Measurements from ENCODE around the gene C4orf50.

Gene C4orf50

DNA sequence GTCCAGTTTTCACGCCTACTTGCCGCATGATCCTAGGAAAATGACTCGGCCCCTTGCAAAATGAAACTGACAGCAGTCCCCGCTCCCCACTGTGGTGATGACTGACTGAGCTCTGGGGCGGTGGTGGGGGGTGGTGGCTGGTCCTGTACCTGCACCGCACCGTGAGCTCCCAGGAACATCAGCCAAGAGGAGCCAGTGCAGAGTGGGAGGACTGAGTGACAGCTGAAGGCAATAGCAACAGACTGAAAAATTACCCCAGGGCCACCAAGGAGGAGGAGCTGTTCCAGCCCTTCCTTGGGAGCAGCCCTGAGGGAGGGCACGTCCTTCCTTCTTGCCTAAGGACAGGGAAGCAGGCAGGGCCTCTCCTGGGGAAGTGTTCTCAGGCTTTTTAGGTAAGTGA, 2.4 kb upstream of the C4orf50 start:
- CTCF ChIA-PET, result interaction anchor here (0.8 to 2.4 kb wide), 6 partner anchors 7 to 240 kb away, joined by 3 to 9 read pairs (median 4); no protein-coding TSS in a partner anchor
- no peak for TF ChIP-seq SUZ12 (IDR thresholded peaks at IDR 0.05)
- TF ChIP-seq L3MBTL2 (conservative IDR thresholded peaks at IDR 0.05), result no peak
- no peak for TF ChIP-seq BHLHE40 (IDR thresholded peaks at IDR 0.05; ENCODE audit: borderline replicate concordance)
- TF ChIP-seq LEF1 (IDR thresholded peaks at IDR 0.05; ENCODE audit: borderline replicate concordance), result no peak
- DNase-seq (ENCODE audit: extremely low spot score), result no peak
- POLR2A ChIA-PET, result no interaction called here

DNA sequence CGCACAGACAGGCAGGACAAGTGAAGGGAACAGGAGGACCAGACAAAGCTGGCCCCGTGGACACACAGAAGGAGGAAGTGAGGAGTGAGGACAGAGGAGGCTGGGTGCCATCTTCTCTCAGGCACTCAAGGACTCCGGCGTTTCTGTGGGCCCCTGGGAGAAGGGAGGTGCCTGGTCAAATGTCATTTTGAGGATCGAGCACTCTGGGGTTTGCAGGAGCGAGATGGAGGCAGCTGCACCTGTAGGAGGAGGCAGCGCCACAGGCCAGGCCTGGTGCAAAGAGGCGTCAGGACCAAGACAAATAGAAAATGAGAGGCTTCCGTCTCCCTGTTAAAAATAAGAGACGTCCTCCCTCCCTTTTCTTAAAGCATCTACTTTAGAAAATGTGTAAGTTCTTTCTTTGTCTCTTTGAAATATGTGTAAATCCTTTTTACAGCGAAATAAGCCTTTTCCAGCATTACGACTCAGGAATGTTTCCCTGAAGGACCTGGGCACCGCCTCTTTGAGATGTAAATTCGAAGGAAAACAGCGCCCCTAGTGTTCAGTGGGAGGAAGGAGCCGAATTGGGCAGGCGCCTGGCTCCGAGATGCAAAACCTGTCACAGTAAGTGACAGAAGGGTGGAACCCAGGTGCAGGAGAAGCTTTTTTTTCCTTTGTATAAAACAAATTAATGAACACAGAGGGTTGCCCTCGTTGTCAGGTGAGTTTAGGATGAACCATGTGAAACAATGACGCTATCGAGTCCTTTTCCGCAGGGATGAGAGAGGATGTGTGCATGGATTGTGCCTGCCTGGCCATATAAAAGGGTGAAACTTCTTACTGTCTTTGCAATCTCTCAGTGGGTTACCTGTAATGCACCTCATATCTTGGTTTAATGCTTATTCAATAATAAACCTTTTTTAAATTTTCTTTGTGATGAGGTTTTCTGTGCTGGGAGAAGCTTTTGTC, 1.4 kb upstream of the C4orf50 start:
- CTCF ChIA-PET, result interaction anchor here (0.6 to 2.4 kb wide), 10 partner anchors 8 to 619 kb away, joined by 3 to 9 read pairs (median 4); no protein-coding TSS in a partner anchor
- TF ChIP-seq, protein P1, sequence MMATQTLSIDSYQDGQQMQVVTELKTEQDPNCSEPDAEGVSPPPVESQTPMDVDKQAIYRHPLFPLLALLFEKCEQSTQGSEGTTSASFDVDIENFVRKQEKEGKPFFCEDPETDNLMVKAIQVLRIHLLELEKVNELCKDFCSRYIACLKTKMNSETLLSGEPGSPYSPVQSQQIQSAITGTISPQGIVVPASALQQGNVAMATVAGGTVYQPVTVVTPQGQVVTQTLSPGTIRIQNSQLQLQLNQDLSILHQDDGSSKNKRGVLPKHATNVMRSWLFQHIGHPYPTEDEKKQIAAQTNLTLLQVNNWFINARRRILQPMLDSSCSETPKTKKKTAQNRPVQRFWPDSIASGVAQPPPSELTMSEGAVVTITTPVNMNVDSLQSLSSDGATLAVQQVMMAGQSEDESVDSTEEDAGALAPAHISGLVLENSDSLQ (IDR thresholded peaks at IDR 0.05), result no peak
- no peak for TF ChIP-seq BHLHE40 (IDR thresholded peaks at IDR 0.05; ENCODE audit: borderline replicate concordance)
- TF ChIP-seq ARNT (IDR thresholded peaks at IDR 0.05), result no peak
- TF ChIP-seq ELF4 (IDR thresholded peaks at IDR 0.05), result no peak
- TF ChIP-seq FOXM1 (IDR thresholded peaks at IDR 0.05; ENCODE audit: borderline replicate concordance), result no peak
- no peak for TF ChIP-seq ZNF384 (IDR thresholded peaks at IDR 0.05)
- no peak for TF ChIP-seq FOXK2 (IDR thresholded peaks at IDR 0.05)
- TF ChIP-seq LEF1 (IDR thresholded peaks at IDR 0.05; ENCODE audit: borderline replicate concordance), result no peak
- TF ChIP-seq CTBP1 (IDR thresholded peaks at IDR 0.05; ENCODE audit: borderline replicate concordance), result no peak
- no peak for TF ChIP-seq FOXA1 (IDR thresholded peaks at IDR 0.05)
- POLR2A ChIA-PET, result no interaction called here
- DNase-seq (ENCODE audit: extremely low spot score), result peak; percentile 80

DNA sequence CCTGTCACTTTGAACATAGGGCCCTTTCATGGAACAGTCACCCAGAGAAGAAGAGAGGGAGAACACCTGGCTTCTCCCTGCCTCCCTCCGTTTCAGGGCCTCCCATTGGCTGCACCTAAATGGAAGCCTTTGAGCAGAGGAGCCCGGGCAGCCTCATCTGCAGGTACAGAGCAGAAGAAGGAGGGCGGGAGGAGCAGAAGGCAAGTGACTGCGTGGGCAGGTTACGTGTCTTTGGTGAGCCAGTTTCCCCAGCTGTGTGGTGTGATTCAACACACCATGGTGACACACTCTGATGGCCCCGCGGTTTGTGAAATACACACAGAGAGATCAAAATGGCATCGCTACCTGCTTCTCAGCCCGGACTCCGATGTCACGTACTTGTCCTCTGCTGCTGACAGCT, 431 bp downstream of the C4orf50 start:
- TF ChIP-seq ELF4 (IDR thresholded peaks at IDR 0.05) (no peak), LEF1 (IDR thresholded peaks at IDR 0.05; ENCODE audit: borderline replicate concordance) (no peak), TARDBP (IDR thresholded peaks at IDR 0.05) (no peak), ZNF384 (IDR thresholded peaks at IDR 0.05) (no peak), SP1 (IDR thresholded peaks at IDR 0.05) (no peak), CTBP1 (IDR thresholded peaks at IDR 0.05; ENCODE audit: borderline replicate concordance) (no peak), FOXK2 (IDR thresholded peaks at IDR 0.05) (no peak), FOXA1 (IDR thresholded peaks at IDR 0.05) (no peak), FOXM1 (IDR thresholded peaks at IDR 0.05; ENCODE audit: borderline replicate concordance) (no peak), BHLHE40 (IDR thresholded peaks at IDR 0.05; ENCODE audit: borderline replicate concordance) (no peak)
- ChIA-PET CTCF (no interaction called here), POLR2A (no interaction called here)
- no peak for DNase-seq (ENCODE audit: extremely low spot score)

DNA sequence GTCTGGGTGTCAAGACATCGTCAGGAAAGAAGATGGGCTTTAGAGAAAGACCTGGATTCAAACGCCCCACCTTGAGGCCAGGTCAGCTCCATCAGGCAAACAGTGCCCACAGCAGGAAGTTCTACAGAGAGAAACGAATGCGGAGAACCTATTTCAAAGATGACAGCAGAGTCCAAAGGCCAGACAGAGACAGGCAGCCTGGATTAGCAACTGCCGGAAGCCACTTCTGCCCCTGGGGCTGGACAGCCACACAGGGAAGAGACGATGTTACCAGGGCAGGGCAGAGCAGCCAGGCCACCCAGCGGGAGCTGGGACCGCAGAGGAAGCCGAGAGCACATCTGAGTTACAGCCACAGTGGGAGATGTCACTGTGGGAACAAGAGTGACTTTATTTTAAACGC, 1.2 kb downstream of the C4orf50 start:
- TF ChIP-seq SP1 (IDR thresholded peaks at IDR 0.05), result no peak
- no peak for TF ChIP-seq HDGF (IDR thresholded peaks at IDR 0.05; ENCODE audit: borderline replicate concordance)
- no peak for TF ChIP-seq L3MBTL2 (conservative IDR thresholded peaks at IDR 0.05)
- TF ChIP-seq FOXK2 (IDR thresholded peaks at IDR 0.05), result no peak
- no peak for TF ChIP-seq BHLHE40 (IDR thresholded peaks at IDR 0.05; ENCODE audit: borderline replicate concordance)
- no peak for TF ChIP-seq ZNF384 (IDR thresholded peaks at IDR 0.05)
- no peak for TF ChIP-seq CTBP1 (IDR thresholded peaks at IDR 0.05; ENCODE audit: borderline replicate concordance)
- TF ChIP-seq, protein P1 (IDR thresholded peaks at IDR 0.05), result no peak
- TF ChIP-seq ELF4 (IDR thresholded peaks at IDR 0.05), result no peak
- TF ChIP-seq TARDBP (IDR thresholded peaks at IDR 0.05), result no peak
- TF ChIP-seq FOXA1 (IDR thresholded peaks at IDR 0.05), result no peak
- no peak for TF ChIP-seq ARNT (IDR thresholded peaks at IDR 0.05)
- no peak for TF ChIP-seq LEF1 (IDR thresholded peaks at IDR 0.05; ENCODE audit: borderline replicate concordance)
- no peak for TF ChIP-seq SUZ12 (IDR thresholded peaks at IDR 0.05)
- TF ChIP-seq FOXM1 (IDR thresholded peaks at IDR 0.05; ENCODE audit: borderline replicate concordance), result no peak
- no peak for TF ChIP-seq NFRKB (IDR thresholded peaks at IDR 0.05)
- DNase-seq (ENCODE audit: extremely low spot score), result no peak
- CTCF ChIA-PET, result no interaction called here
- POLR2A ChIA-PET, result no interaction called here

DNA sequence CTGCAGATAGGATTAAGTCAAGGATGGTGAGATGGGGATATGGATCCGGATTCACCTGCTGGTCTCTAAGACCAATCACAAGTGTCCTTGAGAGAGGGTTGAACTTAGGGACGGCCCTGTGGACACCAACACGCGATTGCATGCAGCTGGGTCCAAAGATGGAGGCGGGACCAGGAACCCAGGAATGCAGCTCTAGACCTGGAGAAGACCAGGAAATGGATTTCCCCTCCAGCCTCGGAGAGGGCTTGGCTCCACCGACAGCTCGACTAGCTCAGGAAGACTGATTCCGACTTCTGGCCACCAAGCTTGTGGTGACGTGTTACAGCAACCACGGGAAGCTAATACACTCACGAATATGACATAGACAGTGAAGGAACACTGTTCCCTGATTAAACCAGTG, 4.7 kb downstream of the C4orf50 start:
- POLR2A ChIA-PET, result no interaction called here
- CTCF ChIA-PET, result no interaction called here
- TF ChIP-seq HDGF (IDR thresholded peaks at IDR 0.05; ENCODE audit: borderline replicate concordance), result no peak
- TF ChIP-seq L3MBTL2 (conservative IDR thresholded peaks at IDR 0.05), result no peak
- TF ChIP-seq TARDBP (IDR thresholded peaks at IDR 0.05), result no peak
- no peak for TF ChIP-seq ELF4 (IDR thresholded peaks at IDR 0.05)
- TF ChIP-seq FOXA1 (IDR thresholded peaks at IDR 0.05), result no peak
- TF ChIP-seq SUZ12 (IDR thresholded peaks at IDR 0.05), result no peak
- no peak for TF ChIP-seq LEF1 (IDR thresholded peaks at IDR 0.05; ENCODE audit: borderline replicate concordance)
- no peak for TF ChIP-seq NFRKB (IDR thresholded peaks at IDR 0.05)
- TF ChIP-seq SP1 (IDR thresholded peaks at IDR 0.05), result no peak
- DNase-seq (ENCODE audit: extremely low spot score), result no peak

DNA sequence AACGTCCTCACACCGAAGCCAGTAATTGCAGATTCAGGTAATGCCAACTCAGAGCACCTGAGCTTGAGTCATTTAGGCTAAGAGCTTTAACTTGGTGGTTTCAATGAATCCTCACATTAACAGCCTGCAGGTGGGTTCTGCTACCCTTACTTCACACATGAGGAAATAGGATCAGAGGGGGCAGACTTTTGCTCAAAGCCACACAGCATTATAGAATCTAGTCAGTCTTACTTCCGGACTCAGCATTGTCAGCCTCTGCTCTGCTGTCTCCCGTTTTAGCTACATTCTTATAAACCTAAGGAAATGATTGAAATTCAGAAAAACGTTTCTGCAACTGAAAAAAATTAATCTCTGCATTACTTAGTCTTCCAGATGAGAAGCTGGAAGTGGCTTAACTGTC, 6.0 kb downstream of the C4orf50 start:
- ChIA-PET POLR2A (no interaction called here), CTCF (no interaction called here)
- no peak for TF ChIP-seq HDGF (IDR thresholded peaks at IDR 0.05; ENCODE audit: borderline replicate concordance)
- TF ChIP-seq FOXA1 (IDR thresholded peaks at IDR 0.05), result no peak
- no peak for TF ChIP-seq SP1 (IDR thresholded peaks at IDR 0.05)
- no peak for TF ChIP-seq L3MBTL2 (conservative IDR thresholded peaks at IDR 0.05)
- TF ChIP-seq, protein P1 (IDR thresholded peaks at IDR 0.05), result no peak
- TF ChIP-seq CTBP1 (IDR thresholded peaks at IDR 0.05; ENCODE audit: borderline replicate concordance), result no peak
- no peak for TF ChIP-seq NFRKB (IDR thresholded peaks at IDR 0.05)
- TF ChIP-seq FOXK2 (IDR thresholded peaks at IDR 0.05), result no peak
- TF ChIP-seq ZNF384 (IDR thresholded peaks at IDR 0.05), result no peak
- TF ChIP-seq SUZ12 (IDR thresholded peaks at IDR 0.05), result no peak
- TF ChIP-seq TARDBP (IDR thresholded peaks at IDR 0.05), result no peak
- no peak for TF ChIP-seq ARNT (IDR thresholded peaks at IDR 0.05)
- no peak for TF ChIP-seq ELF4 (IDR thresholded peaks at IDR 0.05)
- no peak for TF ChIP-seq LEF1 (IDR thresholded peaks at IDR 0.05; ENCODE audit: borderline replicate concordance)
- no peak for TF ChIP-seq BHLHE40 (IDR thresholded peaks at IDR 0.05; ENCODE audit: borderline replicate concordance)
- no peak for TF ChIP-seq FOXM1 (IDR thresholded peaks at IDR 0.05; ENCODE audit: borderline replicate concordance)

More for the DNA sequence above, 6.0 kb downstream of the C4orf50 start:
- DNase-seq (ENCODE audit: extremely low spot score), result no peak
